Measurements from ENCODE around the gene GPR107. TPM values are rescaled to one million over a fixed set of nuclear protein-coding genes. Genes with fewer than 3 reads are reported as not detected.
A peak's percentile ranks its signal among the peaks of the same experiment; 100 is the strongest.

Gene GPR107
- total RNA-seq, 1 donor from 2014 or later: 67.4 TPM

GRCh38 chr9:130165579-130165978 lies 111.9 kb downstream of the GPR107 start:
- no peak for TF ChIP-seq CTCF (IDR thresholded peaks at IDR 0.05; ENCODE audit: unreplicated experiment)
- H3K27ac Mint-ChIP-seq: no peak overlapping the region
- no peak for DNase-seq (ENCODE audit: low spot score in 2 of 2, unreplicated experiment in 2 of 2)
- H3K27me3 Mint-ChIP-seq (ENCODE audit: low read depth): no peaks in the 10 kb centered on the region
- no peaks in the 10 kb centered on the region for H3K36me3 Mint-ChIP-seq
- H3K4me1 Mint-ChIP-seq: peaks cover 2% of the 10 kb centered on the region
- no peak overlapping the region for H3K4me3 Mint-ChIP-seq
- H3K9me3 Mint-ChIP-seq: no peaks in the 10 kb centered on the region

- Mint-ChIP-seq H3K27me3 (ENCODE audit: low read depth) (no peaks in the 10 kb centered on the region), H3K36me3 (no peaks in the 10 kb centered on the region), H3K9me3 (no peaks in the 10 kb centered on the region), H3K4me3 (no peak overlapping the region), H3K27ac (no peak overlapping the region), H3K4me1 (peaks cover 7% of the 10 kb centered on the region)
- TF ChIP-seq CTCF (IDR thresholded peaks at IDR 0.05; ENCODE audit: unreplicated experiment): no peak
- no peak for DNase-seq (ENCODE audit: low spot score in 2 of 2, unreplicated experiment in 2 of 2)
These were observed 112.7 kb downstream of the GPR107 start for GRCh38 chr9:130166399-130166798.

GRCh38 chr9:130167927-130168326 lies 114.2 kb downstream of the GPR107 start:
- TF ChIP-seq CTCF (IDR thresholded peaks at IDR 0.05; ENCODE audit: unreplicated experiment): no peak
- H3K36me3 Mint-ChIP-seq: no peaks in the 10 kb centered on the region
- peaks cover 7% of the 10 kb centered on the region for H3K4me1 Mint-ChIP-seq
- H3K9me3 Mint-ChIP-seq: no peaks in the 10 kb centered on the region
- H3K27me3 Mint-ChIP-seq (ENCODE audit: low read depth): no peaks in the 10 kb centered on the region
- H3K27ac Mint-ChIP-seq: no peak overlapping the region
- no peak overlapping the region for H3K4me3 Mint-ChIP-seq
- DNase-seq (ENCODE audit: low spot score in 2 of 2, unreplicated experiment in 2 of 2): no peak

DNA sequence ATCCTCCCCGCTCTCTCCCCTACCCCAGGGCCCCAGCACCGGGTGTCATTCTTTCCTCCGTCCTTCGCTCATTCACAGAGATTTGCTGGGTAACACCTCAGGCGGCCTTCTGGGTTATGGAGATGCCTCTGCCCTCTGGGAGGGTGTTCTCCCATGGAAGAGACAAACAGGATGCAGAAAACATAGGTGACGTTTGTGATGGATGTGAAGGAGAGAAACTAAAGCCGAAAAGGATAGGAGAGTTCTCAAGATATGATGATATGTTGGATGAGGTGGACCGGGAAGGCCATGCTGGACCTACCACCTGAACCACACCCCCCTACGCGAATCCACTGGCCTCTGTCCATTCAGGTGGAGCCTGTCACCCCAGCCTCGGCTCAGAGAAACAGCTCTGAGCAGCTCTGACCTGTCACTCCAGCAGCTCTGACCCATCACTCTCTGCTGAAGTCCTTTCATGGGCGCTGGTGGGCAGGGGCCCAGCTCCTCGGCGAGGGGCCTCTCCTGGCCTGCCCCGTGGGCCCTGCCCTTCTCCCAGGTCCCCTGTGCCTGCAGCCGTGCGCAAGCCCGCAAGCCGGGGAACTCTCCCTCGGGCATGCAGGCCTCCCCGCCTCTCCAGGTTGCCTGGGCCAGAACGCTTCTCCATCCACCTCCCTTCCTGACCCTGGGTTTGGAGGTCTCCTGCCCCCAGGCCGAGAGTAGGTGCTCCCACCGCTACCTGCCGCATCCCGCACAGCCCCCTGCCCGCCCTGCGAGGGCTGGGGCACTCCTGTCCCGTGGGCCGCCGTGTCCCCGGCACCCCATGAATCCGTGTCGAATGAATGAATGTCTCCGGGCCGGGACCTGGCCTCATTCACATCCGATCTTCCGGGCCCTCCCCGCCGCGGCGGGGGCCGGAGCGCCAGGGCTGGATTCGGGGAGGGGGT lies 117.8 kb downstream of the GPR107 start:
- no peaks in the 10 kb centered on the region for H3K9me3 Mint-ChIP-seq
- H3K27ac Mint-ChIP-seq: peak overlapping the region; percentile 54
- no peak for TF ChIP-seq CTCF (IDR thresholded peaks at IDR 0.05; ENCODE audit: unreplicated experiment)
- H3K4me1 Mint-ChIP-seq: peaks cover 17% of the 10 kb centered on the region
- no peaks in the 10 kb centered on the region for H3K27me3 Mint-ChIP-seq (ENCODE audit: low read depth)
- H3K4me3 Mint-ChIP-seq: peak overlapping the region; percentile 62
- no peaks in the 10 kb centered on the region for H3K36me3 Mint-ChIP-seq
- no peak for DNase-seq (ENCODE audit: low spot score in 2 of 2, unreplicated experiment in 2 of 2)

- Mint-ChIP-seq H3K27me3 (ENCODE audit: low read depth) (no peaks in the 10 kb centered on the region), H3K27ac (peak within 1 kb of the TSS; percentile 54), H3K4me1 (peaks cover 17% of the 10 kb centered on the region), H3K4me3 (peak within 1 kb of the TSS; percentile 83), H3K36me3 (no peaks in the 10 kb centered on the region), H3K9me3 (no peaks in the 10 kb centered on the region)
- peak; percentile 61 to 73 for DNase-seq (ENCODE audit: low spot score in 2 of 2, unreplicated experiment in 2 of 2)
- TF ChIP-seq CTCF (IDR thresholded peaks at IDR 0.05; ENCODE audit: unreplicated experiment): no peak
These were observed 118.6 kb downstream of the GPR107 start, which contains the start of gene NCS1 for GRCh38 chr9:130172161-130172857. NCS1 (plus strand) TSS chr9:130172404; CDS start chr9:130172664, 260 bp downstream.
